Cardiac muscle cell (in vitro differentiated cells and primary cell): Measurements from ENCODE around the gene ZNF687. TPM values are rescaled to one million over a fixed set of nuclear protein-coding genes. Genes with fewer than 3 reads are reported as not detected.

ENCODE experiments used
- DNase-seq, 2 donors: peaks; one replicate each; pipeline versions ENCODE4 v3.0.0 to v3.0.0-alpha.2; 2010 to 2017; ENCODE audit warnings: low read depth in 1 of 2, low spot score in 1 of 2
- H3K27ac ChIP-seq: fragments of 200-600 bp; sonication (generic); 2 replicates; pipeline ENCODE4 v1.5.1; 2016
- H3K27me3 ChIP-seq: fragments of 200-600 bp; sonication (generic); 2 replicates; pipeline ENCODE4 v1.6.0; 2016; ENCODE audit warnings: control low read depth
- H3K36me3 ChIP-seq: fragments of 200-600 bp; sonication (generic); 2 replicates; pipeline ENCODE4 v1.5.1; 2016; ENCODE audit warnings: control low read depth
- H3K4me1 ChIP-seq: fragments of 200-600 bp; sonication (generic); 2 replicates; pipeline ENCODE4 v1.8.1; 2017; ENCODE audit warnings: low read depth, mild to moderate bottlenecking, mixed run types
- H3K4me3 ChIP-seq: fragments of 200-600 bp; sonication (generic); 2 replicates; pipeline ENCODE4 v1.5.1; 2016; ENCODE audit warnings: mild to moderate bottlenecking
- H3K9me3 ChIP-seq: fragments of 200-600 bp; sonication (generic); 2 replicates; pipeline ENCODE4 v1.5.1; 2017; ENCODE audit warnings: low read depth, mild to moderate bottlenecking, control low read depth
- CTCF ChIP-seq: IDR thresholded peaks from 2 replicates; pipeline ENCODE4 v1.5.1; 2012; ENCODE audit warnings: low read depth, mild to moderate bottlenecking, low read length
- polyA plus RNA-seq: library from polyadenylated mRNA; unstranded; fragments of >200 nt; fragmentation: Nextera tagmentation; extraction: Ambion mirVana; gene quantifications from 2 replicates; pipeline ENCODE4 v1.2.1, GENCODE V29; 2016
- total RNA-seq: library from RNA; depleted of rRNA; stranded (reverse); fragments of >200 nt; gene quantifications from 2 replicates; pipeline ENCODE4 v1.2.3, GENCODE V29; 2016

Gene ZNF687
- total and polyA plus RNA-seq, 2 experiments from 2014 or later: 3.6 to 48.5 TPM

GRCh38 chr1:151243683-151244216 is 38.3 kb upstream of the ZNF687 start:
- no peak for DNase-seq
- no peak overlapping the region for H3K27ac ChIP-seq
- H3K27me3 ChIP-seq: no peaks in the 10 kb centered on the region
- no peak for TF ChIP-seq CTCF
- H3K36me3 ChIP-seq: peaks cover 76% of the 10 kb centered on the region
- H3K4me1 ChIP-seq: no peaks in the 10 kb centered on the region
- H3K9me3 ChIP-seq: no peaks in the 10 kb centered on the region
- no peak overlapping the region for H3K4me3 ChIP-seq

GRCh38 chr1:151246786-151247185 is 35.3 kb upstream of the ZNF687 start:
- no peak for TF ChIP-seq CTCF
- DNase-seq: no peak
- H3K36me3 ChIP-seq: peaks cover 64% of the 10 kb centered on the region

GRCh38 chr1:151251656-151252470 is 30.2 kb upstream of the ZNF687 start:
- Histone ChIP-seq H3K27ac (no peak overlapping the region), H3K36me3 (peaks cover 26% of the 10 kb centered on the region), H3K27me3 (no peaks in the 10 kb centered on the region)

More at GRCh38 chr1:151246786-151247185, 35.3 kb upstream of the ZNF687 start:
- no peaks in the 10 kb centered on the region for H3K4me1 ChIP-seq
- H3K9me3 ChIP-seq: no peaks in the 10 kb centered on the region
- H3K4me3 ChIP-seq: no peak overlapping the region
- H3K27me3 ChIP-seq: no peaks in the 10 kb centered on the region
- H3K27ac ChIP-seq: no peak overlapping the region

GRCh38 chr1:151254217-151255213 is 27.6 kb upstream of the ZNF687 start, which contains the start of gene PSMD4:
Gene PSMD4, plus strand, starts transcription at chr1:151254734. Its CDS starts 49 bp downstream, at chr1:151254783.
- Histone ChIP-seq H3K9me3 (no peaks in the 10 kb centered on the region), H3K4me1 (peaks cover 7% of the 10 kb centered on the region), H3K4me3 (peak within 1 kb of the TSS; percentile 91), H3K27me3 (no peaks in the 10 kb centered on the region), H3K36me3 (peaks cover 1% of the 10 kb centered on the region), H3K27ac (peak within 1 kb of the TSS; percentile 88)
- DNase-seq: peak; percentile 95 to 98
- no peak for TF ChIP-seq CTCF

More at GRCh38 chr1:151251656-151252470, 30.2 kb upstream of the ZNF687 start:
- TF ChIP-seq CTCF: peak; percentile 89
- no peak overlapping the region for H3K4me3 ChIP-seq
- peak; percentile 84 to 86 for DNase-seq
- H3K4me1 ChIP-seq: peaks cover 7% of the 10 kb centered on the region
- H3K9me3 ChIP-seq: no peaks in the 10 kb centered on the region

GRCh38 chr1:151255381-151255780 is 26.7 kb upstream of the ZNF687 start:
- TF ChIP-seq CTCF: no peak
- H3K27ac ChIP-seq: peak overlapping the region; percentile 88
- H3K4me3 ChIP-seq: peak overlapping the region; percentile 91
- DNase-seq: peak in 1 of 2 donors; percentile 4
- no peaks in the 10 kb centered on the region for H3K27me3 ChIP-seq
- no peaks in the 10 kb centered on the region for H3K9me3 ChIP-seq
- no peaks in the 10 kb centered on the region for H3K36me3 ChIP-seq
- H3K4me1 ChIP-seq: peaks cover 7% of the 10 kb centered on the region
